Measurements from ENCODE around the gene ACSF2. TPM values are rescaled to one million over a fixed set of nuclear protein-coding genes. Genes with fewer than 3 reads are reported as not detected.

ACSF2 gene
- total RNA-seq, 3 donors from 2014 or later (not counting 1 experiment from before 2014, with no cell fraction given): 24.2 to 40.6 (median 25.8) TPM

DNA sequence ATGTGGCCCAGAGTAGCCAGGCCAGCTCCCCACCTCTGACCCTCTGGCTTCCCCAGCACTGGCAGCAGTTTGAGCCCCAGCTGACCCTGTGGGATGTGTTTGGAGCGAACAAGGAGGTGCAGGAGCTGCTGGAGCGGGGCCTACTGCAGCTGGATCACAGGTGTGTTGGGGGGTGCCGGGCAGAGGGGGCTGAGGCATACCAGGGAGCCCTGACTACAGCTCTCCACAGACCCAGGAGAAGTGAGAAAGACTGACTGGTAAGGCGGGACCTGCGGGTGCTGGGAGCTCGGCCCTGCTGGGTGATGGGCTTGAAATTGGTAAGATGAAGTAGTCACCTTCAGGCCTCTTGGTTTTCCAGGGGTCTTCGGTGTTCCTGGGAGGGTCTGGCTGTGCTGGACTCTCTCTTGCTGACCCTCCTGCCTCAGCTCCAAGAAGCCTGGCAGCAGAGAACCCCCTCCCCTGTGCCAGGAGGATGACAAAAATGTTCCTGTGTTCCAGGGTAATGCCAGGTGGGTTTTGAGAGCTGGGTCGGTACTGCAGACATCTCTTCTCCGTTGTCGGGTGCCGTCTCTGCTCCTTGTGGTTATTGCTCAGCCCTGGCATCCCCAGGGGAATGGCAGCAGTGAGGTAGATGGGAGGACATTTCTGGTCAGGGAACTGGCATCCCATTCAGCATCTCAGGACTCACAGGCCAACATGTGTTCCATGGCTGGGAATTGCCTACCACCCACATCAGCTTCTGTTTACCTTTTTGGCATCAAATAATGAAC, 58.6 kb downstream of the ACSF2 start:
- TF ChIP-seq, protein P1, sequence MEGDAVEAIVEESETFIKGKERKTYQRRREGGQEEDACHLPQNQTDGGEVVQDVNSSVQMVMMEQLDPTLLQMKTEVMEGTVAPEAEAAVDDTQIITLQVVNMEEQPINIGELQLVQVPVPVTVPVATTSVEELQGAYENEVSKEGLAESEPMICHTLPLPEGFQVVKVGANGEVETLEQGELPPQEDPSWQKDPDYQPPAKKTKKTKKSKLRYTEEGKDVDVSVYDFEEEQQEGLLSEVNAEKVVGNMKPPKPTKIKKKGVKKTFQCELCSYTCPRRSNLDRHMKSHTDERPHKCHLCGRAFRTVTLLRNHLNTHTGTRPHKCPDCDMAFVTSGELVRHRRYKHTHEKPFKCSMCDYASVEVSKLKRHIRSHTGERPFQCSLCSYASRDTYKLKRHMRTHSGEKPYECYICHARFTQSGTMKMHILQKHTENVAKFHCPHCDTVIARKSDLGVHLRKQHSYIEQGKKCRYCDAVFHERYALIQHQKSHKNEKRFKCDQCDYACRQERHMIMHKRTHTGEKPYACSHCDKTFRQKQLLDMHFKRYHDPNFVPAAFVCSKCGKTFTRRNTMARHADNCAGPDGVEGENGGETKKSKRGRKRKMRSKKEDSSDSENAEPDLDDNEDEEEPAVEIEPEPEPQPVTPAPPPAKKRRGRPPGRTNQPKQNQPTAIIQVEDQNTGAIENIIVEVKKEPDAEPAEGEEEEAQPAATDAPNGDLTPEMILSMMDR (IDR thresholded peaks at IDR 0.05): no peak
- H3K4me1 Mint-ChIP-seq: peaks cover 15 to 19% of the 10 kb centered on the region in 2 donors
- H3K4me3 Mint-ChIP-seq: no peak overlapping the region
- no peak overlapping the region for H3K27ac ChIP-seq (ENCODE audit: low read length)
- H3K27me3 ChIP-seq (ENCODE audit: control insufficient read depth, insufficient read depth, low read length): no peaks in the 10 kb centered on the region
- H3K27me3 Mint-ChIP-seq (ENCODE audit: low read depth in 2 of 2): no peaks in the 10 kb centered on the region
- no peak overlapping the region for H3K4me3 ChIP-seq (ENCODE audit: low read length)
- DNase-seq (no peak), ATAC-seq (no peak)
- no peaks in the 10 kb centered on the region for H3K9me3 ChIP-seq (ENCODE audit: control insufficient read depth, insufficient read depth, low read length)
- WGBS (ENCODE audit: insufficient coverage): 97% methylated on average over 11 of the region's 11 CpGs
- H3K9me3 Mint-ChIP-seq: no peaks in the 10 kb centered on the region
- H3K36me3 Mint-ChIP-seq: no peaks in the 10 kb centered on the region
- intact Hi-C loops (cut with micrococcal nuclease): no loop called here
- H3K27ac Mint-ChIP-seq: no peak overlapping the region
- H3K36me3 ChIP-seq (ENCODE audit: control insufficient read depth, insufficient read depth, low read length): peaks cover 28% of the 10 kb centered on the region
- peaks cover 9% of the 10 kb centered on the region for H3K4me1 ChIP-seq (ENCODE audit: control insufficient read depth, insufficient read depth, low read length)

DNA sequence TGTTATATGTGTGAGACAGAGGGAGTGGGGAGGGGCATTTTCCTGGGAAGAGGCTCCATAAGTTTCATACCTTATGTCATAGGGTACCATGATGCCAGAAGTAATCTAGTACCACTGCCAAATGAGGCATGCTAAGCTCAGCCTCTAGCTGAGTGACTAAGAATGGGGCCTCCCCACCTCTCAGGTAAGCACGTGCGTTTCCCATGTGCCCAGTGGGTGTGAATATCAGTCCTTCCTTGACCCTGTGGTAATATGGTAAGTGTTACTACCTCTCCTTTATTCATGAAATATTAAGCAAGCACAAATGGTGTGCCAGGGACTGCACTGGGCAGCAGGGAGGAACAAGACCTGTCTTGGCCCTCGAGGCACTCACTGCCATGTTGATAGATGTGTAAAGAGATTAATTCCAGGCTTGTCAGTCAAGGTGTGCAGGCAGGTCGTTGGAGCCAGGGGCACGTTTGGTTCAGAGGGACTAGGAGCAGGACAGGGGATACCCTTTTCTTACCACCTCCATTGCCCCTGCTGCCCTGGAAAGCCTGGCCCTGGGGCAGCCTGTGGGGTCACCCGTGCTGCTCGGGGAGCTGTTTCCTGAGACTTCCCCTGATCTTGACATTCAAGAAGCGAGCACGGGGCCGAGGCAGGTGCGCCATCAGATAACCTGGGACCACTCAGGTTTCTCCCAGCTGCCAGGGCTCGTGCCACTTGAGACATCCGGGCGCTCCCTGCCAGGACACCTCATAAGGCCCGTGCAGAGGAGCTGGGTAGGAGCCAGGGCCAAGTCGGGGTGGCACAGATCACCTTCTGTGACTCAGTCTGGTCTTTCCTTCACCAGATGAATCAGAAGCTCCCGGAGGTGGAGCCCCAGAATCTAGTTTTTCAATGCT, 61.4 kb downstream of the ACSF2 start:
- no peaks in the 10 kb centered on the region for H3K4me1 ChIP-seq (ENCODE audit: control insufficient read depth, insufficient read depth, low read length)
- intact Hi-C loops (cut with micrococcal nuclease): no loop called here
- H3K27me3 ChIP-seq (ENCODE audit: control insufficient read depth, insufficient read depth, low read length): no peaks in the 10 kb centered on the region
- H3K4me1 Mint-ChIP-seq: peaks cover 5% of the 10 kb centered on the region in 2 donors
- no peak overlapping the region for H3K27ac ChIP-seq (ENCODE audit: low read length)
- no peak overlapping the region for H3K4me3 Mint-ChIP-seq
- TF ChIP-seq, protein P1 (IDR thresholded peaks at IDR 0.05): no peak
- H3K36me3 Mint-ChIP-seq: no peaks in the 10 kb centered on the region
- no peaks in the 10 kb centered on the region for H3K9me3 Mint-ChIP-seq
- no peaks in the 10 kb centered on the region for H3K27me3 Mint-ChIP-seq (ENCODE audit: low read depth in 2 of 2)
- no peaks in the 10 kb centered on the region for H3K9me3 ChIP-seq (ENCODE audit: control insufficient read depth, insufficient read depth, low read length)
- WGBS (ENCODE audit: insufficient coverage): 88% methylated on average over 15 of the region's 17 CpGs
- ATAC-seq (no peak), DNase-seq (no peak)
- H3K36me3 ChIP-seq (ENCODE audit: control insufficient read depth, insufficient read depth, low read length): peaks cover 22% of the 10 kb centered on the region
- no peak overlapping the region for H3K27ac Mint-ChIP-seq
- no peak overlapping the region for H3K4me3 ChIP-seq (ENCODE audit: low read length)

DNA sequence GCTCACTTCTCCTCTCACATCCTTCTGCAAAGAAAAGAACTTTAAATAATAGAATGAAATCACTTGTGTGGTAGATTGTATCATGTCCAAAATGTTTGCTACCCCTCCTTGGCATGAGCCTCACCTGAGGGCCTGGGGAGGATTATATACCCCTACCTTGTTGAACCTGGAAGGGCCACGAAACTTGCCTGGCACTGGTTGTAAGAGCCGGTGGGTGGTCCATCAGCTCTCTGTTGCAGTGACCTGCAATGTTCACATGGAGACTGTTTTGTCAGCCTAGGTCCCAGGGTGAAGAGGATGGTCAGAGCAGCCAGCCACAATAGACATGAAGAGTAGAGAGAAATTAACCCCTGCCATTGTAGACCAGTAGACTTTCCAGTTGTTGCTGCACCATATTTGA, 62.9 kb downstream of the ACSF2 start:
- H3K4me1 Mint-ChIP-seq: no peaks in the 10 kb centered on the region
- H3K4me1 ChIP-seq (ENCODE audit: control insufficient read depth, insufficient read depth, low read length): no peaks in the 10 kb centered on the region
- H3K4me3 ChIP-seq (ENCODE audit: low read length): no peak overlapping the region
- TF ChIP-seq, protein P1 (IDR thresholded peaks at IDR 0.05): no peak
- H3K9me3 ChIP-seq (ENCODE audit: control insufficient read depth, insufficient read depth, low read length): no peaks in the 10 kb centered on the region
- H3K9me3 Mint-ChIP-seq: no peaks in the 10 kb centered on the region
- intact Hi-C loops (cut with micrococcal nuclease): no loop called here
- DNase-seq (no peak), ATAC-seq (no peak)
- H3K36me3 Mint-ChIP-seq: no peaks in the 10 kb centered on the region
- H3K36me3 ChIP-seq (ENCODE audit: control insufficient read depth, insufficient read depth, low read length): peaks cover 16% of the 10 kb centered on the region
- H3K27ac Mint-ChIP-seq: no peak overlapping the region
- WGBS (ENCODE audit: insufficient coverage): 89% methylated on average over 2 of the region's 2 CpGs
- H3K27me3 Mint-ChIP-seq (ENCODE audit: low read depth in 2 of 2): no peaks in the 10 kb centered on the region
- H3K4me3 Mint-ChIP-seq: no peak overlapping the region
- H3K27me3 ChIP-seq (ENCODE audit: control insufficient read depth, insufficient read depth, low read length): no peaks in the 10 kb centered on the region
- no peak overlapping the region for H3K27ac ChIP-seq (ENCODE audit: low read length)

All from natural killer cell (primary cell).